Activated CD8-positive, alpha-beta T cell treated with anti-CD3 and anti-CD28 coated beads, Interleukin-2, amount 10 ng/mL, durations not matched to agents 7 days and 5 days (primary cell): ENCODE data around the gene ADAM8. TPM values are rescaled to one million over a fixed set of nuclear protein-coding genes. Genes with fewer than 3 reads are reported as not detected.
A peak's percentile ranks its signal among the peaks of the same experiment; 100 is the strongest.
"Not testable (repeated sequence)": the region's sequence is repeated elsewhere in the genome, so short reads cannot be mapped to it uniquely, and the experiment has no call there.

Experiments
- ATAC-seq: fragments of 150-1000 bp; cut with Tn5 transposase; one replicate; pipeline ENCODE4 v1.10.0; 2021; ENCODE audit warnings: moderate library complexity
- CTCF ChIA-PET: fragments of 350-600 bp; sonication (Branson Sonifier 250); formaldehyde crosslinking; loops from one replicate; lab custom pipeline; 2021; ENCODE audit warnings: antibody characterized with exemption; lab: Charles Lee
- POLR2A ChIA-PET: fragments of 350-600 bp; sonication (Branson Sonifier 250); formaldehyde crosslinking; loops from one replicate; lab custom pipeline; 2021; ENCODE audit warnings: antibody characterized with exemption; lab: Charles Lee
- DNase-seq: peaks from one replicate; pipeline ENCODE4 v3.0.0-alpha.2; 2020
- H3K27ac Mint-ChIP-seq: one replicate; pipeline ENCODE4 v1.8.0; 2021; ENCODE audit warnings: mild to moderate bottlenecking, mixed read lengths
- H3K27me3 Mint-ChIP-seq: one replicate; pipeline ENCODE4 v1.8.0; 2021; ENCODE audit warnings: low read depth, mixed read lengths
- H3K36me3 Mint-ChIP-seq: one replicate; pipeline ENCODE4 v1.8.0; 2021; ENCODE audit warnings: low read depth, mixed read lengths
- H3K4me1 Mint-ChIP-seq: one replicate; pipeline ENCODE4 v1.8.0; 2021; ENCODE audit warnings: low read depth, mixed read lengths
- H3K4me3 Mint-ChIP-seq: one replicate; pipeline ENCODE4 v1.8.0; 2021; ENCODE audit warnings: mild to moderate bottlenecking, mixed read lengths
- H3K9me3 Mint-ChIP-seq: one replicate; pipeline ENCODE4 v1.8.0; 2022; ENCODE audit warnings: mixed read lengths; ENCODE audit not compliant: insufficient read depth
- total RNA-seq, 2 experiments: library from RNA; stranded (reverse); gene quantifications; one replicate each; pipeline ENCODE4 v1.2.3, GENCODE V29; 2021

ADAM8 gene
- total RNA-seq, 2 experiments from 2014 or later = 69.9 to 75.5 TPM

GRCh38 chr10:133231946-133232574, 44.6 kb downstream of the ADAM8 start:
- peaks cover 51% of the 10 kb centered on the region for H3K27me3 Mint-ChIP-seq
- H3K36me3 Mint-ChIP-seq = peaks cover 2% of the 10 kb centered on the region
- CTCF ChIA-PET = no interaction called here
- H3K9me3 Mint-ChIP-seq = no peaks in the 10 kb centered on the region
- no peak for DNase-seq
- POLR2A ChIA-PET = no interaction called here
- H3K27ac Mint-ChIP-seq = no peak overlapping the region
- peaks cover 16% of the 10 kb centered on the region for H3K4me1 Mint-ChIP-seq
- ATAC-seq = no peak
- no peak overlapping the region for H3K4me3 Mint-ChIP-seq

- H3K27me3 Mint-ChIP-seq = peaks cover 51% of the 10 kb centered on the region
- POLR2A ChIA-PET = no interaction called here
These were observed 45.3 kb downstream of the ADAM8 start for GRCh38 chr10:133231244-133231945.

DNA sequence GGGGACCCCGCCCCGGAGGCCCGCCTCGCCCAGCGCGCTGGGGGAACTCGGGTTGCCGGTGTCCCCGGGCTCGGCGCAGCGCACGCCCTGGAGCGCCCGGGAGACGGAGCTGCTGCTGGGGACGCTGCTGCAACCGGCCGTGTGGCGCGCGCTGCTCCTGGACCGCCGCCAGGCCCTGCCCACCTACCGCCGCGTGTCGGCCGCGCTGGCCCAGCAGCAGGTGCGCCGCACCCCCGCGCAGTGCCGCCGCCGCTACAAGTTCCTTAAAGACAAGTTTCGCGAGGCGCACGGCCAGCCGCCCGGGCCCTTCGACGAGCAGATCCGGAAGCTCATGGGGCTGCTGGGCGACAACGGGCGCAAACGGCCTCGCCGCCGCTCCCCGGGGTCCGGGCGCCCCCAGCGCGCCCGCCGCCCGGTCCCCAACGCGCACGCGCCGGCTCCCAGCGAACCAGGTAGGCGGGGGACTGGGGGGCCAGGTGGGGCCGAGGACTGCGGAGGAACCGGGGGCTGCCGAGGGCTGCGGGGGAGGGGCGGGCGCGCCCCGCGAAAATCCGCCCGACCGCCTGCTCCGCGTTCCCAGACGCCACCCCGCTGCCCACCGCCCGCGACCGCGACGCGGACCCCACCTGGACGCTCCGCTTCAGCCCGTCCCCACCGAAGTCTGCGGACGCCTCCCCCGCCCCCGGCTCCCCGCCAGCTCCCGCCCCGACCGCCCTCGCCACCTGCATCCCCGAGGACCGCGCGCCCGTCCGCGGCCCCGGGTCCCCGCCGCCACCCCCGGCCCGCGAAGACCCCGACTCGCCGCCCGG, 46.1 kb downstream of the ADAM8 start:
- no peak overlapping the region for H3K4me3 Mint-ChIP-seq
- ATAC-seq (peak; percentile 13), DNase-seq (no peak)
- ChIA-PET CTCF (no interaction called here), POLR2A (no interaction called here)
- no peaks in the 10 kb centered on the region for H3K9me3 Mint-ChIP-seq
- H3K4me1 Mint-ChIP-seq = peaks cover 28% of the 10 kb centered on the region
- peaks cover 48% of the 10 kb centered on the region for H3K27me3 Mint-ChIP-seq
- peaks cover 2% of the 10 kb centered on the region for H3K36me3 Mint-ChIP-seq
- H3K27ac Mint-ChIP-seq = no peak overlapping the region

More at GRCh38 chr10:133231244-133231945, 45.3 kb downstream of the ADAM8 start:
- Mint-ChIP-seq H3K4me1 (peaks cover 23% of the 10 kb centered on the region), H3K4me3 (no peak overlapping the region), H3K27ac (no peak overlapping the region), H3K9me3 (no peaks in the 10 kb centered on the region), H3K36me3 (peaks cover 2% of the 10 kb centered on the region)
- CTCF ChIA-PET = no interaction called here
- DNase-seq = no peak
- no peak for ATAC-seq

GRCh38 chr10:133230044-133230361, 46.7 kb downstream of the ADAM8 start, which contains the start of gene UTF1:
UTF1 (plus strand) TSS chr10:133230217; CDS start chr10:133230289, 72 bp downstream.
- Mint-ChIP-seq H3K4me3 (peak within 1 kb of the TSS; percentile 28), H3K9me3 (no peaks in the 10 kb centered on the region), H3K27ac (no peak within 1 kb of the TSS), H3K27me3 (peaks cover 47% of the 10 kb centered on the region), H3K4me1 (peaks cover 32% of the 10 kb centered on the region), H3K36me3 (peaks cover 2% of the 10 kb centered on the region)
- no peak for DNase-seq
- POLR2A ChIA-PET = no interaction called here
- CTCF ChIA-PET = no interaction called here
- no peak for ATAC-seq

DNA sequence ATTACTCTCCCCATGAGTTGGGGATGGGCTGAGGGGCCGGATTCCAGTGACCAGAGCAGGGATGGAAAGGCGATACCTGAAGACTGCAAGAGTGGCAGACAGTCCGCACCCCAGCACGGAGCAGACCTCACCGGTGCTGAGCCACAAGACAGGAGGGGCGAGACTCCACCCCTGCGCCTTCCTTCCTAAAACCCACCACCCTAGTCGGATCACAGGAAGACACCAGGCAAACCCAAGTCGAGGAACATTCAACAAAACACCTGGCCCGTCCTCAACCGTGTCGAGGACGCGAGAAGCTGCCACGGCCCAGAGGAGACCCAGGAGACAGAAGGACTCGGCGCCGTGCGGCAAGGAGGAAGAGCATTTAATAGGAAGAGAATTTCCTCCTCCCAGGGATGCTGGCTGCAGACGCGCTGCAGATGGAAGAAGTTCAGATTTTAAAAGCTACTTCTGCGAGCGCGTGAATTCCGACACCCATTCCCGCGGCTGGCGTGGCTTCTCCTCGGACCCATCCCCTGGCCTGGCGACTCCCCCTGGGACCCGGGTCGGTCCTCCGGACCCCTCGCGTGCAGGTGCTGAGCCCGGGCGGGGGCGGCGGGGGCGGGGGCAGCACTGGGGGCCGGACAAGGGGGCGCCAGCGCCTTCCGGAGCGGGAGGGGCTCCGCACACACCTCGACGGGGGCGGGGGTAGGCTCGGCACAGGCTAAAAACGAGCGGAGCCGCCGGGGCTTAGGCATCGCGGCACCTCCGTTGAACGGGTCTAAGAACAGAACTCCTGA, 47.2 kb downstream of the ADAM8 start:
- H3K27me3 Mint-ChIP-seq = peaks cover 44% of the 10 kb centered on the region
- ATAC-seq = no peak
- H3K4me3 Mint-ChIP-seq = peak overlapping the region; percentile 28
- CTCF ChIA-PET = no interaction called here
- POLR2A ChIA-PET = no interaction called here
- no peak overlapping the region for H3K27ac Mint-ChIP-seq
- DNase-seq = no peak
- no peaks in the 10 kb centered on the region for H3K9me3 Mint-ChIP-seq
- peaks cover 2% of the 10 kb centered on the region for H3K36me3 Mint-ChIP-seq
- peaks cover 30% of the 10 kb centered on the region for H3K4me1 Mint-ChIP-seq

DNA sequence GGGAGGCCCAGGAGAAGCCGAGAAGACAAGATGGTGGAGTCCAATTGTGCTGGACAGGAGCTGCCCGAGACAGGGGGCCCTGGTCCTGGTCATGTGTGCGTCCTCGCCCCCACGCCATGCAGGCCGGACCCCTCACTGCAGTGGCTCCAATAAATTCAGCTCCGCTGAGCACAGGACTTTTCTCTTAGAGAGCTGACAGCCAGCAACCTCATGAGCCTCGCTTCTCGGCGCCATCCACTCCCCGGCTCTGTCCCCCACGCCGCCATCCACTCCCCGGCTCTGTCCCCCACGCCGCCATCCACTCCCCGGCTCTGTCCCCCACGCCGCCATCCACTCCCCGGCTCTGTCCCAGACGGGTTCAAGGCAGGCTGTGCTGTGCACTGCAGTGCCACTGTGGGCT, 49.4 kb downstream of the ADAM8 start:
- Mint-ChIP-seq H3K27me3 (peaks cover 29% of the 10 kb centered on the region), H3K4me3 (no peak overlapping the region), H3K36me3 (peaks cover 2% of the 10 kb centered on the region), H3K4me1 (peaks cover 30% of the 10 kb centered on the region), H3K27ac (no peak overlapping the region), H3K9me3 (no peaks in the 10 kb centered on the region)
- ChIA-PET POLR2A (no interaction called here), CTCF (interaction anchor here (1.0 kb wide), 1 partner anchor 80 kb away, joined by 3 read pairs; no protein-coding TSS in a partner anchor)
- no peak for ATAC-seq
- no peak for DNase-seq

DNA sequence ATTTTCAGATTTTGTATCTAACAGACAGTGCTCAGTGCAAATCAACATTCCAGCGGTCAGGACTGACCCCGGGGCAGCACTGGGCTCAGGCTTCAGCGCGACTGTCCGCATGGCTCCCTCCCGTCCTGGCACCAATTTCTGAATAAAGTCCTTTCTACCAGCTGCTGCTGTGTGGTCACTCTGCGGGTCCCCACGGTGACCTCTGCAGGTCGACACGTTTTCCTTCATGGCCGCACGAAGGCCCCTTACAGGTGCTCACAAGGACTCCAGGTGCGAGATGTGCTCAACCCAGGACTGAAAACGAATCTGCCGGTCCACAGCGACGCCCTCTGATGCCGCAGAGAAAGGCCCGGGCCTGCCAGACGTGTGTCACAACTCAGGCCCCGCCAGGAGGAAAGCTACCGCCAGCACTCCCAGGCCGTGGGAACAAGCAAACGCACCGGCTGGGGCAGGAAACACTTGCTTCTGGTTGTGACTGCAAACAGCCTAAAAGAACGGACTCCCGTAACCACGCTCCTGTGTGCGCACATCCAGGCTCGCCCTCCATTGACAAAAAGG, 50.3 kb downstream of the ADAM8 start:
- H3K9me3 Mint-ChIP-seq = no peaks in the 10 kb centered on the region
- H3K4me1 Mint-ChIP-seq = peaks cover 30% of the 10 kb centered on the region
- peaks cover 2% of the 10 kb centered on the region for H3K36me3 Mint-ChIP-seq
- peak overlapping the region; percentile 85 for H3K27ac Mint-ChIP-seq
- peaks cover 22% of the 10 kb centered on the region for H3K27me3 Mint-ChIP-seq
- peak overlapping the region; percentile 60 for H3K4me3 Mint-ChIP-seq
- DNase-seq (no peak), ATAC-seq (no peak)
- POLR2A ChIA-PET = no interaction called here
- CTCF ChIA-PET = no interaction called here

DNA sequence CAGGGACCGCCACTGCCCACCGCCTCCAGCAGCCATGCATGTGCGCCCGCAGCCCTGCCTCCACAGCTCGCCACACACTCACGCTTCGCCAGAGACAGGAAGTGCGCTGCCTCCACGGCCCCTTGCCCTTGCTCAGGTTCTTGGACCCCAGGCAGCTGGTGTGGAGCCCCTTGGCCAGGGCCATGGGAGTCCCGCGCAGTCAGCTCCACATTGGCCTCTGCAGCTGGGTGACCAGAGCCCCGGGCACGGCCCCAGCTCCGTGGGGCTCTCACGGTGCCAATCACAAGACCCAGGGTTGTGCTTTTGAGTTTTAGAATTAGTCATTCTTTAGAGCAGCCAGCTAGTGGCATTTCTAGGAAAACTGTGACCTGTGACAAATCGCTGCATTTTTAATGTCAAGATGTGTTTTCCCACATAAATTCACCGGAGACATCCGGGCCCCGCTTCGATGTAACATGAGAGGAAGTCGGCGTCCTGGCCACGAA, 50.9 kb downstream of the ADAM8 start:
- H3K9me3 Mint-ChIP-seq = no peaks in the 10 kb centered on the region
- peak; percentile 43 for ATAC-seq
- H3K27me3 Mint-ChIP-seq = peaks cover 24% of the 10 kb centered on the region
- H3K36me3 Mint-ChIP-seq = peaks cover 2% of the 10 kb centered on the region
- peak overlapping the region; percentile 85 for H3K27ac Mint-ChIP-seq
- peak; percentile 48 for DNase-seq
- peaks cover 30% of the 10 kb centered on the region for H3K4me1 Mint-ChIP-seq
- POLR2A ChIA-PET = no interaction called here
- H3K4me3 Mint-ChIP-seq = peak overlapping the region; percentile 60
- CTCF ChIA-PET = no interaction called here

GRCh38 chr10:133224756-133225372, 51.8 kb downstream of the ADAM8 start:
- H3K9me3 Mint-ChIP-seq = no peaks in the 10 kb centered on the region
- H3K4me3 Mint-ChIP-seq = peak overlapping the region; percentile 60
- peaks cover 2% of the 10 kb centered on the region for H3K36me3 Mint-ChIP-seq
- peaks cover 22% of the 10 kb centered on the region for H3K27me3 Mint-ChIP-seq
- peaks cover 30% of the 10 kb centered on the region for H3K4me1 Mint-ChIP-seq
- no peak for ATAC-seq
- ChIA-PET CTCF (interaction anchor here (1.0 to 1.5 kb wide), 2 partner anchors 33 to 81 kb away, joined by 3 to 4 read pairs; no protein-coding TSS in a partner anchor), POLR2A (no interaction called here)
- DNase-seq = no peak
- H3K27ac Mint-ChIP-seq = peak overlapping the region; percentile 85

GRCh38 chr10:133224076-133224475, 52.6 kb downstream of the ADAM8 start:
- ATAC-seq (no peak), DNase-seq (no peak)
- H3K27ac Mint-ChIP-seq = no peak overlapping the region
- peaks cover 17% of the 10 kb centered on the region for H3K27me3 Mint-ChIP-seq
- peaks cover 25% of the 10 kb centered on the region for H3K4me1 Mint-ChIP-seq
- H3K36me3 Mint-ChIP-seq = no peaks in the 10 kb centered on the region
- no peaks in the 10 kb centered on the region for H3K9me3 Mint-ChIP-seq
- H3K4me3 Mint-ChIP-seq = no peak overlapping the region
- POLR2A ChIA-PET = no interaction called here
- CTCF ChIA-PET = interaction anchor here (1.5 kb wide), 1 partner anchor 81 kb away, joined by 3 read pairs; no protein-coding TSS in a partner anchor

- ATAC-seq, H3K9me3 Mint-ChIP-seq, H3K36me3 Mint-ChIP-seq, POLR2A ChIA-PET, H3K27me3 Mint-ChIP-seq, CTCF ChIA-PET, DNase-seq, H3K4me3 Mint-ChIP-seq, H3K27ac Mint-ChIP-seq: not testable (repeated sequence)
- peaks cover 18% of the 10 kb centered on the region for H3K4me1 Mint-ChIP-seq
These were observed 54.9 kb downstream of the ADAM8 start for GRCh38 chr10:133221756-133222155.
